MM.1S (cell line): ENCODE measurements around the gene BSDC1.

Experiments used
- EZH2 ChIP-seq: fragments of 300-600 bp; sonication (generic); optimal IDR thresholded peaks from 2 replicates; pipeline ENCODE3; 2017; ENCODE audit warnings: low read depth, mild to moderate bottlenecking, antibody characterized with exemption, low read length, mixed read lengths
- TF ChIP-seq, protein P1 (sequence below): fragments of 300-600 bp; sonication (generic); IDR thresholded peaks from 2 replicates; pipeline ENCODE4 v1.5.1; 2016; ENCODE audit warnings: antibody characterized with exemption, low read length, mixed read lengths

DNA sequence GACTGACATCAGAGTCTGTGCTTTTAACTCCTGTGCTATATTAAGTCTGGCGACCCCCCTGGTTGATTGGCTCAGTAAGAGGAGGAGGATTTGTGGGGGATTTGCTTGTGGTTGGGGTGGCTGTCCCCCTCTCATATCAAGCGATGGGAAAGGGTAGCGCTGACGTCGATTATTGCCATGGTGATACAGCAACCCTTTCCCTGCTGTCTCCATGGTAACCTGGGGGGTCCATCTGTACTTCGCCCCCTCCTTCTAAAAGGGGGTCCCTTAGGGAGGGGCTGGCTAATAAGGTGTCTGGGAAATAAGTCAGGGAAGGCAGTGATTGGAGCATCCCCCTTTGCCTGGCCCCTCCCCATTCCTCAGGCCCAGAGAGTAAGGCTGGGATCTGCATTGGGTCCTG, 36.6 kb downstream of the BSDC1 start:
- TF ChIP-seq, protein P1, sequence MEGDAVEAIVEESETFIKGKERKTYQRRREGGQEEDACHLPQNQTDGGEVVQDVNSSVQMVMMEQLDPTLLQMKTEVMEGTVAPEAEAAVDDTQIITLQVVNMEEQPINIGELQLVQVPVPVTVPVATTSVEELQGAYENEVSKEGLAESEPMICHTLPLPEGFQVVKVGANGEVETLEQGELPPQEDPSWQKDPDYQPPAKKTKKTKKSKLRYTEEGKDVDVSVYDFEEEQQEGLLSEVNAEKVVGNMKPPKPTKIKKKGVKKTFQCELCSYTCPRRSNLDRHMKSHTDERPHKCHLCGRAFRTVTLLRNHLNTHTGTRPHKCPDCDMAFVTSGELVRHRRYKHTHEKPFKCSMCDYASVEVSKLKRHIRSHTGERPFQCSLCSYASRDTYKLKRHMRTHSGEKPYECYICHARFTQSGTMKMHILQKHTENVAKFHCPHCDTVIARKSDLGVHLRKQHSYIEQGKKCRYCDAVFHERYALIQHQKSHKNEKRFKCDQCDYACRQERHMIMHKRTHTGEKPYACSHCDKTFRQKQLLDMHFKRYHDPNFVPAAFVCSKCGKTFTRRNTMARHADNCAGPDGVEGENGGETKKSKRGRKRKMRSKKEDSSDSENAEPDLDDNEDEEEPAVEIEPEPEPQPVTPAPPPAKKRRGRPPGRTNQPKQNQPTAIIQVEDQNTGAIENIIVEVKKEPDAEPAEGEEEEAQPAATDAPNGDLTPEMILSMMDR: no peak
- TF ChIP-seq EZH2: no peak
